Transverse colon (tissue), 4 donors: ENCODE measurements around the gene CABP4. TPM values are rescaled to one million over a fixed set of nuclear protein-coding genes. Genes with fewer than 3 reads are reported as not detected.

Experiments used
- DNase-seq: peaks from one replicate; pipeline ENCODE4 v3.0.0-alpha.2; 2019
- H3K27ac ChIP-seq, 4 donors: fragments of 200-600 bp; sonication (generic); 2 replicates each; pipeline ENCODE4 v1.5.1; 2016 to 2018; ENCODE audit warnings: inconsistent platforms in 4 of 4
- H3K27me3 ChIP-seq: fragments of 200-600 bp; sonication (generic); 2 replicates; pipeline ENCODE4 v1.5.1; 2017; ENCODE audit warnings: inconsistent platforms
- H3K36me3 ChIP-seq, 4 donors: fragments of 200-600 bp; sonication (generic); 2 replicates each; pipeline ENCODE4 v1.5.1; 2017 to 2019; ENCODE audit warnings: inconsistent platforms in 4 of 4
- H3K4me1 ChIP-seq, 4 donors: fragments of 200-600 bp; sonication (generic); 2 replicates each; pipeline ENCODE4 v1.5.1; 2017 to 2020; ENCODE audit warnings: inconsistent platforms in 4 of 4
- H3K4me3 ChIP-seq, 4 donors: fragments of 200-600 bp; sonication (generic); 1 replicate in 1 of 4; 2 replicates in 3 of 4; pipeline versions ENCODE4 v1.5.1 to v1.6.1; 2017 to 2019; ENCODE audit warnings: inconsistent platforms in 4 of 4
- H3K9me3 ChIP-seq, 2 donors: fragments of 200-600 bp; sonication (generic); 2 replicates each; pipeline ENCODE4 v1.5.1; 2017 to 2019; ENCODE audit warnings: inconsistent platforms in 2 of 2
- CTCF ChIP-seq, 5 experiments: fragments of 200-600 bp in 3 of 5; fragments of 450-650 bp in 2 of 5; sonication (generic) in 3 of 5; IDR thresholded peaks; 1 replicate in 2 of 5; 2 replicates in 3 of 5; pipeline ENCODE4 v1.5.1; 2016 to 2017; ENCODE audit warnings: antibody characterized with exemption in 5 of 5, inconsistent platforms in 3 of 5, mild to moderate bottlenecking in 2 of 5, moderate library complexity in 1 of 5
- EP300 ChIP-seq: sonication (generic); formaldehyde crosslinking; IDR thresholded peaks from one replicate; pipeline ENCODE4 v1.6.1; 2017; ENCODE audit warnings: antibody characterized with exemption, low read depth
- POLR2A ChIP-seq: fragments of 450-650 bp; IDR thresholded peaks from one replicate; pipeline ENCODE4 v1.6.1; 2016; ENCODE audit warnings: antibody characterized with exemption, mild to moderate bottlenecking, moderate library complexity
- POLR2AphosphoS5 ChIP-seq, 3 donors: sonication (generic); formaldehyde crosslinking; IDR thresholded peaks; one replicate each; pipeline ENCODE4 v1.6.1; 2016; ENCODE audit warnings: antibody characterized with exemption in 3 of 3
- WGBS, 2 donors: methylation state at CpG; one replicate each; pipeline ENCODE4 v1.1.5; 2018; ENCODE audit warnings: low coverage in 1 of 2; 5-methylcytosine and 5-hydroxymethylcytosine counted together
- in situ Hi-C, 4 donors: fragments of 200-750 bp; cut with MboI; loops; one replicate each; pipeline versions ENCODE4 v1.15.0 to v1.15.1; 2017; ENCODE audit warnings: low sequenced_read_pairs in 3 of 4, low pct_ligation_motif_present in 1 of 4, low pct_unique_long_range_greater_than_20kb in 1 of 4
- intact Hi-C: fragments of 100-400 bp; cut with DNase I; formaldehyde crosslinking; loops from one replicate; pipeline ENCODE4 v1.15.1; 2023; ENCODE audit warnings: low total_unique reads
- total RNA-seq, 4 donors: library from RNA; depleted of rRNA; stranded (reverse); fragments of >200 nt; gene quantifications; one replicate each; pipeline ENCODE4 v1.1.0, GENCODE V29; 2016

CABP4 gene
- total RNA-seq, 4 donors from 2014 or later = 1.2 to 2.2 TPM; not detected in 2

GRCh38 chr11:67433536-67434394 is 21.4 kb upstream of the CABP4 start:
- WGBS, 2 donors = 80% methylated on average over 22 of the region's 22 CpGs; no CpG with 5 or more reads in 1 of the 2 donors
- H3K4me1 ChIP-seq = peaks cover 7 to 22% (median 15%) of the 10 kb centered on the region in 4 donors
- H3K9me3 ChIP-seq = no peaks in the 10 kb centered on the region
- no peaks in the 10 kb centered on the region for H3K27me3 ChIP-seq
- H3K27ac ChIP-seq = no peak overlapping the region
- H3K4me3 ChIP-seq = no peak overlapping the region
- in situ Hi-C loops (no loop called here), intact Hi-C loops (no loop called here)
- H3K36me3 ChIP-seq = peaks cover 0 to 20% (median 7%) of the 10 kb centered on the region in 4 donors
- no peak for DNase-seq
- no peak for TF ChIP-seq POLR2AphosphoS5 (IDR thresholded peaks at IDR 0.05)
- no peak for TF ChIP-seq CTCF (IDR thresholded peaks at IDR 0.05)
- no peak for TF ChIP-seq EP300
- no peak for TF ChIP-seq POLR2A

- H3K4me1 ChIP-seq = peaks cover 2 to 17% (median 10%) of the 10 kb centered on the region in 4 donors
- no peak overlapping the region for H3K4me3 ChIP-seq
- in situ Hi-C loops = no loop called here
- no peaks in the 10 kb centered on the region for H3K9me3 ChIP-seq
- TF ChIP-seq POLR2AphosphoS5 (IDR thresholded peaks at IDR 0.05) (no peak), CTCF (IDR thresholded peaks at IDR 0.05) (no peak), EP300 (no peak), POLR2A (no peak)
- no peak overlapping the region for H3K27ac ChIP-seq
- WGBS, 2 donors = 87% methylated on average over 21 of the region's 23 CpGs; no CpG with 5 or more reads in 1 of the 2 donors
- no peaks in the 10 kb centered on the region for H3K27me3 ChIP-seq
- H3K36me3 ChIP-seq = peaks cover 0 to 20% (median 7%) of the 10 kb centered on the region in 4 donors
- intact Hi-C loops = no loop called here
- DNase-seq = no peak
Measured at GRCh38 chr11:67434395-67434881, 20.7 kb upstream of the CABP4 start.

GRCh38 chr11:67435031-67435726 is 20.0 kb upstream of the CABP4 start:
- H3K4me1 ChIP-seq = peaks cover 0 to 19% (median 8%) of the 10 kb centered on the region in 4 donors
- H3K27ac ChIP-seq = peak overlapping the region in 2 of 4 donors; percentile 72 to 83
- in situ Hi-C loops = no loop called here
- H3K36me3 ChIP-seq = peaks cover 0 to 20% (median 7%) of the 10 kb centered on the region in 4 donors
- no peaks in the 10 kb centered on the region for H3K9me3 ChIP-seq
- WGBS, 2 donors = 70% methylated on average over 26 of the region's 26 CpGs; no CpG with 5 or more reads in 1 of the 2 donors
- TF ChIP-seq POLR2A (no peak), POLR2AphosphoS5 (IDR thresholded peaks at IDR 0.05) (no peak), EP300 (no peak), CTCF (IDR thresholded peaks at IDR 0.05) (no peak)
- no peaks in the 10 kb centered on the region for H3K27me3 ChIP-seq
- no peak for DNase-seq
- intact Hi-C loops = no loop called here
- peak overlapping the region in 1 of 4 donors; percentile 41 for H3K4me3 ChIP-seq
